VCaP (cell line): ENCODE data around the gene ANK3.

Experiments
- H3K27ac ChIP-seq: fragments of 450-650 bp; 2 replicates; pipeline ENCODE4 v1.5.1; 2017
- TF ChIP-seq, protein P1 (sequence below): fragments of 450-650 bp; conservative IDR thresholded peaks from 2 replicates; pipeline ENCODE4 v1.5.1; 2017; ENCODE audit warnings: mild to moderate bottlenecking, moderate library complexity

Gene ANK3

DNA sequence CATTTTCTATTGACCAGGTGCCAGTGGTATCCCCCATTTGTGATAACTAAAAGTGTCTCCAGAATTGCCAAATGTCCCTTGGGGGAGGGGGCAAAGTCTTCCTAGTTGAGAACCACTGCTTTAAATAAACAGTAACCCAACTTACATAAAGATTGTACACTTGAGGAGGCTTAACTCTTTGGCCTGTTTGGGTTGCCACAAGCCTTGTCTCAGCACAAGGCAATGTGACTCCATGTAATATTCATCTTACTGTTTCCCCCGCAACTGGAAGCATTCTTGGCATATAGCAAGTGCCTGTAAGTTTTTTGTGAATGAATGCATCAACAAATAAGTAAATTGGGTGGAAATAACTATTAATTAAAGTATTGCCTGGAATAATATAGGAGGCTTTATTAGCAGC is 108.3 kb downstream of the ANK3 start:
- TF ChIP-seq, protein P1, sequence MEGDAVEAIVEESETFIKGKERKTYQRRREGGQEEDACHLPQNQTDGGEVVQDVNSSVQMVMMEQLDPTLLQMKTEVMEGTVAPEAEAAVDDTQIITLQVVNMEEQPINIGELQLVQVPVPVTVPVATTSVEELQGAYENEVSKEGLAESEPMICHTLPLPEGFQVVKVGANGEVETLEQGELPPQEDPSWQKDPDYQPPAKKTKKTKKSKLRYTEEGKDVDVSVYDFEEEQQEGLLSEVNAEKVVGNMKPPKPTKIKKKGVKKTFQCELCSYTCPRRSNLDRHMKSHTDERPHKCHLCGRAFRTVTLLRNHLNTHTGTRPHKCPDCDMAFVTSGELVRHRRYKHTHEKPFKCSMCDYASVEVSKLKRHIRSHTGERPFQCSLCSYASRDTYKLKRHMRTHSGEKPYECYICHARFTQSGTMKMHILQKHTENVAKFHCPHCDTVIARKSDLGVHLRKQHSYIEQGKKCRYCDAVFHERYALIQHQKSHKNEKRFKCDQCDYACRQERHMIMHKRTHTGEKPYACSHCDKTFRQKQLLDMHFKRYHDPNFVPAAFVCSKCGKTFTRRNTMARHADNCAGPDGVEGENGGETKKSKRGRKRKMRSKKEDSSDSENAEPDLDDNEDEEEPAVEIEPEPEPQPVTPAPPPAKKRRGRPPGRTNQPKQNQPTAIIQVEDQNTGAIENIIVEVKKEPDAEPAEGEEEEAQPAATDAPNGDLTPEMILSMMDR: no peak
- H3K27ac ChIP-seq: no peak overlapping the region

DNA sequence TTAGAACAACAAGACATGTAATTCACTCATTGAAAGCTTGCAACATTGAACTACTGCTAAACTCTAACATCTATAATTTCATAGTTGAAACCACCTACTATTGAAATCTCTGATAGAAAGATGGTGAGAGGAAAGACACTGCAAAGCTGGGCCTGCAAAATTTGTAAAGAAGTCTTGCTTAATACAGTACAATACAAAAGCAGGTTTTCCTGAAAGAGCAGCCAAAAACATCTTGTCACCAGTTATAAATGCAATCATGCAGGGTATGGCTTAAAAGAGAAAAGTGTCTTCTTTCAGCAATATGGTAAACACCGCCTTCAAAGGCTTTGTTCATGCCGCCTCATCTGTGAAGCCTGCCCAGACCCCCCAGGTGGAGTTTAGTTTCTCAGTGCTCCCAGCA is 109.2 kb downstream of the ANK3 start:
- TF ChIP-seq, protein P1: no peak

DNA sequence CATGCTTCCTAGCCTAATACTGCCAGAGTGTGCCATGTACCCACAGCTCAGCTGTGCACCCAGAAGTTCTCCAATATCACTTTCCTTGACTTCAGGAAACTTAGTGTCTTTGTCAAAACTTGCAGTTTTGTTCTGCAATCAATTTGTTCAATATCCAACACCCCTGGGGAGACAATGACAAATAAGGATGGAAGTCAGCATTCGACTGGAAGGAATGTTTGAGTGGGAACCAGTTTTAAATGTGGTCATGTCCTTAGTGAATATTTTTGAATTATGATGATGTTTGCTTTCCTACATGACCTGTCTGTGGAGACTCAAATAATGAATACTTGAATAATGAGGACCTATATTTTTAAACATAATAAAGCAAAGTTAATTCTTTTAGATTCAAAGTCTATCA is 112.0 kb downstream of the ANK3 start:
- TF ChIP-seq, protein P1: no peak
- H3K27ac ChIP-seq: no peak overlapping the region

More for the DNA sequence above, 109.2 kb downstream of the ANK3 start:
- H3K27ac ChIP-seq: no peak overlapping the region

DNA sequence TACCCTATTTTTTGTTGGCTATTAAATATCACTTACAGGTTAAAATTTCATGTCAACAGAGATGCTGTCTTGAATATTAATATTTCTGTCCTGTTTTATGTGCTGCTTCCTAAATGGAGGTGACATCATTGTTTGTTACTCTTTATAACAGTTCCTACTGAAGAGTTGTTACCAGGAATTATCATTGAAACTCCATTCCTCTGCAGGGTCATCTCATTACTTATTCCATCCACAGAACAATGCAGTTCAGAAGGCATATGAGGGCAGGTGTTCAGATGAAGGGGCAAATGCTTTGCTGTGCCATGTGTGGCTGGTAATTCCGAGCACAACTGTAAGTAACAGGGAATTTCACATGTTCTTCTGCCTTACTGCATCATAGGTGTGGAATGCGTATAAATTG is 113.4 kb downstream of the ANK3 start:
- TF ChIP-seq, protein P1: no peak
- H3K27ac ChIP-seq: no peak overlapping the region

DNA sequence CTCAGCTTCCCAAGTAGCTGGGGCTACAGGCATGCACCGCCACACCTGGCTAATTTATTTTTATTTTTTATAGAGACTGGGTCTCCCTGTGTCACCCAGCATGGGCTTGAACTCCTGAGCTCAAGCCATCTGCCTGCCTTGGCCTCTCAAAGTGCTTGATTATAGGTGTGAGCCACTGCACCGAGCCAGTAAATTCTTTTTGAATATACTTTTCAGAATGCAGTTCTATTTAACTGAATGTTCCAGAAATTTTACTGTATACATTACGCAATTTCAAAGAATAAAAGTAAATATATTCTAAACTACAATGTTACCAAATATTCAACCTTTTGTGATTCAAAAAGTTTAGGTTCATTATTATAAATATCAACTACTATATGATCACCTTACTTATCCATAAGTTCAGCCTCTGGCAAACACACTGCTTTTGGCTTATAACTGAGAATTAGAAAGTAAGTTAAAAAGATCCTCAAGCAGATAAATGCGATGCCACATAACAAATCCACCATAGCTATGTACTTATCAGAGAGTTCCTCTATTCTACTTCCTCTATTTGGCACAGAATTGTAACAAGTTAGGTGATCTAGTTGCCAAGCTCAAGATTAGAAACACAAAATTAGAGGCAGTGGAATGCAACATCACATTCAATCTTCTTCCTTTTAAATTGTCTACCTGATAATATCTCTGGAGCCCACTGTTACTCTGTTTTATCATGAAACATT is 118.2 kb downstream of the ANK3 start:
- TF ChIP-seq, protein P1: no peak
- H3K27ac ChIP-seq: no peak overlapping the region

DNA sequence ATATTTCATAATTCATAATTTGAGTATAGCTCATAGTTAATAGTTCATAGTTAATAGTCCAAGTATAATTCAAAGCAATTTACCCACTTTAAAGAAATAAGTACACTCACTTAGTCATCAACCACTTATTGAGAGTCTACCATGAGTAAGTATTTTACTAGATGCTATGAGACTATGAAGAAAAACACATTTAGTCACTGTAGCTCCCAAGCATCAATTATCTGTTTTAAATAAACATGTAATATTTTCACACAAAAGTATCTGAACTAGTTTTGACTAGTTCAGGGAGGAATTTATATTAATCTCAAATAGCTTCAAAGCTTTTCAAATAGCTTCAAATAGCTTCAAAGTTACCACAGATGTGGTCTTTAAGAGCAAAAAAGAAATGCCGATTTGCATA is 119.2 kb downstream of the ANK3 start:
- TF ChIP-seq, protein P1: no peak
- H3K27ac ChIP-seq: no peak overlapping the region

DNA sequence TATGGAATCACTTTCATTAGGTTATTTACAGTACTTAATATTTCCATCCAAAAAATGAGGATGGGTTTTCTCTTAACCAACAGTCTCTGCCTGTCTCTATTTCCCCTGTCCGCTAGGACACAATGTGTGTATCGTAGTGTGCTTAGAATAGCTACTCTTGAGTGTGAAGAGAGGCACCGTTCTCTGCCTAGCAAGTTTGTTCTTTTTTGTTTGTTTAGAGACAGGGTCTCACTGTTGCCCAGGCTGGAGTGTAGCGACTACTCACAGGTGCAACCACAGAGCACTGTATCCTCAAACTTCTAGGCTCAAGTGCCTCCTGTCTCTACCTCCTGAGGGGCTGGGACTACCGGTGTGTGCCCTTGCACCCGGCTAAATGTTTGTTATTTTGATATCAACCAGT is 121.9 kb downstream of the ANK3 start:
- TF ChIP-seq, protein P1: peak; percentile 24; the same call in 1 of the 2 replicates
- no peak overlapping the region for H3K27ac ChIP-seq
